ENCODE results near the gene SYTL2. TPM values are rescaled to one million over a fixed set of nuclear protein-coding genes. Genes with fewer than 3 reads are reported as not detected.

The SYTL2 gene
- total RNA-seq, 6 experiments from 2014 or later: 23.2 to 39.5 (median 27.4) TPM

DNA sequence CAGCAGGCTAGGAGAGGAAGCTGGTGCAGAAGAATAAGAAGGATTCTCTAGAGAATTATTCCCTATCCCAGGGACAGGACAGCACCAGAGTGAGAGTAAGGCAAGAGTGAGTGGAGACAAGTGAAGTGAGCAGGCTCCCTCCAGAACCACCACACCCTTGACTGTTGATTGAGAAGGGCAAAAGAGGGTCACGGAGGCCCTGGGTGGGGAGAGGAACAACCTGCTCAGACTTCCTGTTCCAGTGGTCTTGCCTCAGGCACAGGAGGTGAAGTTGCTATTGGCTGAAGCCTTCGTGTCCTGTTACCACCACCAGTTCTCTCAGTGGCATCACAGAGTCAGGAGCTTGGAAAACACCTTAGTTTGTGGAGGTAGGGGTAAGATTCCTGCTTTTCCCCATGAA lies 73.2 kb downstream of the SYTL2 start:
- Mint-ChIP-seq H3K36me3 (ENCODE audit: low read depth) (peaks cover 28% of the 10 kb centered on the region), H3K9me3 (no peaks in the 10 kb centered on the region), H3K4me3 (no peak overlapping the region), H3K27ac (no peak overlapping the region), H3K27me3 (ENCODE audit: insufficient read depth) (no peaks in the 10 kb centered on the region; the same call in 1 of the 2 replicates), H3K4me1 (ENCODE audit: low read depth) (peaks cover 14% of the 10 kb centered on the region)
- no peak for TF ChIP-seq CTCF (IDR thresholded peaks at IDR 0.05)
- no peak for DNase-seq

GRCh38 chr11:85735876-85736460 lies 75.0 kb downstream of the SYTL2 start:
- Mint-ChIP-seq H3K27me3 (ENCODE audit: insufficient read depth) (no peaks in the 10 kb centered on the region; the same call in 1 of the 2 replicates), H3K36me3 (ENCODE audit: low read depth) (peaks cover 37% of the 10 kb centered on the region), H3K27ac (no peak overlapping the region), H3K9me3 (no peaks in the 10 kb centered on the region), H3K4me3 (no peak overlapping the region), H3K4me1 (ENCODE audit: low read depth) (peaks cover 11% of the 10 kb centered on the region)
- no peak for TF ChIP-seq CTCF (IDR thresholded peaks at IDR 0.05)
- DNase-seq: no peak

GRCh38 chr11:85732965-85733364 lies 78.0 kb downstream of the SYTL2 start:
- Mint-ChIP-seq H3K4me1 (ENCODE audit: low read depth) (no peaks in the 10 kb centered on the region), H3K27ac (no peak overlapping the region), H3K27me3 (ENCODE audit: insufficient read depth) (peaks cover 2% of the 10 kb centered on the region), H3K4me3 (no peak overlapping the region), H3K36me3 (ENCODE audit: low read depth) (peaks cover 53% of the 10 kb centered on the region), H3K9me3 (no peaks in the 10 kb centered on the region)
- DNase-seq: no peak
- TF ChIP-seq CTCF (IDR thresholded peaks at IDR 0.05): no peak

GRCh38 chr11:85726381-85726780 lies 84.6 kb downstream of the SYTL2 start:
- DNase-seq: no peak
- peaks cover 48% of the 10 kb centered on the region for H3K36me3 Mint-ChIP-seq (ENCODE audit: low read depth)
- H3K9me3 Mint-ChIP-seq: peaks cover 6% of the 10 kb centered on the region; the same call in 1 of the 2 replicates
- H3K4me1 Mint-ChIP-seq (ENCODE audit: low read depth): peaks cover 44% of the 10 kb centered on the region
- H3K27me3 Mint-ChIP-seq (ENCODE audit: insufficient read depth): peaks cover 5% of the 10 kb centered on the region
- no peak for TF ChIP-seq CTCF (IDR thresholded peaks at IDR 0.05)
- peak overlapping the region; percentile 42; the same call in 1 of the 2 replicates for H3K4me3 Mint-ChIP-seq
- peak overlapping the region; percentile 62 for H3K27ac Mint-ChIP-seq

GRCh38 chr11:85725510-85726258 lies 85.3 kb downstream of the SYTL2 start:
- peaks cover 6% of the 10 kb centered on the region; the same call in 1 of the 2 replicates for H3K9me3 Mint-ChIP-seq
- H3K4me1 Mint-ChIP-seq (ENCODE audit: low read depth): peaks cover 44% of the 10 kb centered on the region
- peak; percentile 88 for DNase-seq
- H3K27ac Mint-ChIP-seq: peak overlapping the region; percentile 62
- peaks cover 41% of the 10 kb centered on the region for H3K36me3 Mint-ChIP-seq (ENCODE audit: low read depth)
- peak overlapping the region; percentile 42 for H3K4me3 Mint-ChIP-seq
- TF ChIP-seq CTCF (IDR thresholded peaks at IDR 0.05): no peak
- H3K27me3 Mint-ChIP-seq (ENCODE audit: insufficient read depth): peaks cover 5% of the 10 kb centered on the region
